HCEC 1CT (cell line): Measurements from ENCODE around the gene SLC6A13.
"Not testable (repeated sequence)": the region's sequence is repeated elsewhere in the genome, so short reads cannot be mapped to it uniquely, and the experiment has no call there.

ENCODE experiments used
- DNase-seq: peaks from one replicate; pipeline ENCODE4 v3.0.0-alpha.2; 2017

SLC6A13 gene

DNA sequence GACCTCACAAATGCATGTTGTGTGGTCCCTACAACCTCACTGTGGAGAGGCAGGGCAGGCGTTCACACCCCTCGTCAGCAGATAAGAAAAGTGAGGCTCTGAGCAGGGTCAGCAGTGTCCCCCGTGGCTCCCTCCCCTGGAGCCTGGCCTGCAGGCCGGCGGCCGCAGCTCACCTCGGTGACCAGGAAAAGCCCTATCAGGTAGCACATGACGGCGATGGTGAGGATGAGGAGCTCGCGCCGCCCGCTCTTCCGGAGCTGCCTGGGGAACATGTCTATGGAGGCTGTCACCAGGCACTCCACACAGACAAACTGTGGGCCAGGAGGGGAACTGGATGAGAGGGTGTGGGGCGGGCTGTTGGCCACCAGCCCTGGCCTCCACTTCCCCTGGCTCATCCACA, 66.7 kb downstream of the SLC6A13 start:
- DNase-seq: no peak

DNA sequence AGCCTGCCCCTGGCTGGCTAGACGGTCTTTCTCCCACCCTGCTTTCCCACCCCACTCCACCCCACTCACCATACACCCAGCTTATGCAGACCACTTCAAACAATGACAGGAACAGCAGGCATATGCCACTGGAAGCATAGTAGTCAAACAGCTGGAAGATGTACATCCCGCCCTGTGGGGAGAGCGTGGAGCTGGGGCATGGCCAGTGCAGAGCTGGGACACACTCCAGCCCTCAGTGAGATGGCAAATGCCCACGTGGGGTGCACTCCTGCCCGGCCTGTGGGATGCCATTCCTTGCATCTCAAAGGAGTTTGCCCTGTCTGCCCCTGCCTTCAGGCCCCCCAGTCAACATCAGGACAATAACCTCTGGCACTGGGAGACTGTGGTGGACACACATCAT, 67.5 kb downstream of the SLC6A13 start:
- no peak for DNase-seq

DNA sequence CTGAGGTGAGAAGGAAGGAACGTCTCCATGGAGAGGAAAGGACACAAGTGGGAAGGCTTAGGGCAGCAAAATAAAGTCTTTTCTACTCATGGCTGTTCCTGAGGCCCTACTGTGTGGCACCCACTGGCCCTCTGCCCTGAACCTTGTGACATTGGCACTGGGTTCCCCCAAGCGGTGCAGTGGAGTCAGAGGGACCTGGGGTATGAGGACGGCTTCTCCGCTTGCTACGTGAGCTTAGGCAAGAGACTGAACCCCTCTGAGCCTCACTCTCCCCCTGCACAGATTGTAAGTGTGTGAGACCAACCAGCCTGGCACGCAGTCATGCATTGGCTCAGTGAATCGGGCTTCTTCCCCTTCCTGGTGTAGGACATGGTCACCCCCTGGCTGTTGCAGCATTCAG, 68.4 kb downstream of the SLC6A13 start:
- no peak for DNase-seq

DNA sequence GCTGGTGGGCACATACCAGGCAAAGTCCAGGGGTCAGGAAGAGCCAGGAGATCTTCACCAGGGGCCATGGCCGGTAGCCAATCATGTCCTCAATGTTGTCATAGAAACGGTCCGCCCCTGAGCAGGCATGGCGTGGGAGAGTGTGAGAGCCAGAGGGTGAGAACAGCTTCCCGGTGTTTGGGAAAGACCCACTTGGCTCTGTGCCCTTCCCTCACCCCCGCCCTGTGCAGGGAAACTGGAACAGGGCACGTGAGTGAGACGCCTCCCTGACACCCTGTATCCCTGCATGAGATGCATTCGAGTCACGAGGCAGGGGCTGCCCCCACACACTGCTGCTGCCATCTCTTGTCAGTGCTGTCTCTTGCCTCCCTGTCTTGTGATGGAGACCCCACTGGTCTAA, 69.4 kb downstream of the SLC6A13 start:
- no peak for DNase-seq

DNA sequence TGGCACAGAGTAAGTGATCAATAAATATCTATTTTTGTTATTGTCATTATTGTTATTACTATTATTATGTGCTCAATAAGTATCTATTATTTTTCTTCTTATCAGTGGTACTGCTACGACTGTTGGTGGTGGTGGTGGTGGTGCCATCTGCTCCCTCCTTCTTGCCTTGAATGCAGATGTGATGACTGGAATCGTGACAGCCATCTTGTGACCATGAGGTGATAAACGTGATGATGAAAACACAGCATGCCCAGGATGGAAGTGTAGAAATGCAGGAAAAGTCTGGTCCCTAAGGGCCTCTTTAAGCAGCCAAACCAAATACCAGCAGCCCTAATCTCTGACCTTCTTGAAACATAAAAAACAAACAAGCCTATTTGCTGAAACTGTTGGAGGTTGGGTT, 71.1 kb downstream of the SLC6A13 start:
- no peak for DNase-seq

DNA sequence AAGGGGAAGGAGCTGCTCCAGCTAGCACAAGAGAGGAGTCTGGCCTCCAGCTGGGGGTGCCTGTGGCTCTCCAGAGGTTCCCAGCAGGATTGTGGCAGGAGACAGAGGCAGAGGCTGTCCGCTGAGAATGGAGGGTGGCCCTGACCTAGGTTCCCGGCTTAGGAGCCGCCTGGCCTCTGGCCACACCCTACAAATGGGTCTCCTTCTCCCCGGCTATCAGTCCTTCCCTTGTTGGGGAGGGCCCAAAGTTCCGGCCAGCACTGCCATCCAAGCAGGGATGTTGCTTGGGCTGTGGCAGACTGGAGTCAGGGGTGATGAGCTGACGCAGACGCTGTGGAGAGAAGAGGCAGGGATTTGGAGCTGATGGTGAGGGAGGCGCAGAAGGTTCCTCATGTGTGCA, 71.8 kb downstream of the SLC6A13 start:
- no peak for DNase-seq

DNA sequence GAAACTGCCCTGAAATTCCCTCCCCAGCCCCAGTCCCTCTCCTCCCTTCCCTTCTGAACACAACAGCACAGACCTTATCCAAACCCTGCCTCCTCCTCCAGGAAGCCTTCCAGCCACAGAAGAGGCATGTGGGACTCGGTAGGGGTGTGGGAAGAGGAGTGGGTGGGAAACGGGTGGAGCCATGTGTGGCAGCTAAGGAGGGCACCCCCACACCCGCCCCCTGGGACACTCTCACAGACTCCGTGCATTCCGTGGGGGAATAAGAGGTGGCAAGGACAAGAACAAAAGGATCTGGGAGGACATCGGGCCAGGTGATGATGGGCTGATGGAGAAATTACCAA, 73.0 kb downstream of the SLC6A13 start:
- no peak for DNase-seq

DNA sequence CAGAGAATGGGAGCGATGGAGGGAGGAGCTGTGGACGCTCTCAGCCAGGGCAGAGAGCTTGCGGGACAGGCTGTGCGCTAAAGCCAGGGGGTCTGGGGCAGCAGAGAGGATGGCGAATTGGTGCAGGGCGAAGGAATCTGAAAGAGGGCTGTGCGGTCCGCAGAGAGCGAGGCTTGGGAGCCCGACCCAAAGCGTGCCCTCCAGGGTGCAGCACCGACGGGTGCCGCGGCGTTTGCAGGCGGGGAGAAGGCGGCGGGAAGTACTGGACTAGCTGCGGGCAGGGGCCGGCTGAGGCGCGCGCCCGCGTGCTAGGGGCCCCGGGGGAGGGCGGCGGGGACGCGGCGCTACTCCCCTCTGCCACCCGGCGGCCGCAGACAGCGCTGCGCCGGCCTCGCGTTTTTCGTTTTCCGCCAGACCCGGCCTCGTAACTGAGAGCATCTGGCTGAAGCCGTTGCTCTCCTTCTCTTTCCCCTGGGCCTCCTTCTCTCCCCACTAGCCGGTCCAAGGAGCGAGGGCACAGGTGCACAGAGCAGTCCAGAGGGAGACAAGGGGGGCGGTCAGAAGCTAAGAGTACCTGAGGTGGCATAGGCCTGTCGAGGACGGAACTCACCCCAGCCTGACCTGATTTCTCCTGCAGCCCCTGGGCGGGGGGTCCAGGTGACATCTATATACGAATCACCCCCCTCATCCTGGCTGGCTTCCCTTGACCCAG, 73.6 kb downstream of the SLC6A13 start:
- peak; percentile 19 for DNase-seq

DNA sequence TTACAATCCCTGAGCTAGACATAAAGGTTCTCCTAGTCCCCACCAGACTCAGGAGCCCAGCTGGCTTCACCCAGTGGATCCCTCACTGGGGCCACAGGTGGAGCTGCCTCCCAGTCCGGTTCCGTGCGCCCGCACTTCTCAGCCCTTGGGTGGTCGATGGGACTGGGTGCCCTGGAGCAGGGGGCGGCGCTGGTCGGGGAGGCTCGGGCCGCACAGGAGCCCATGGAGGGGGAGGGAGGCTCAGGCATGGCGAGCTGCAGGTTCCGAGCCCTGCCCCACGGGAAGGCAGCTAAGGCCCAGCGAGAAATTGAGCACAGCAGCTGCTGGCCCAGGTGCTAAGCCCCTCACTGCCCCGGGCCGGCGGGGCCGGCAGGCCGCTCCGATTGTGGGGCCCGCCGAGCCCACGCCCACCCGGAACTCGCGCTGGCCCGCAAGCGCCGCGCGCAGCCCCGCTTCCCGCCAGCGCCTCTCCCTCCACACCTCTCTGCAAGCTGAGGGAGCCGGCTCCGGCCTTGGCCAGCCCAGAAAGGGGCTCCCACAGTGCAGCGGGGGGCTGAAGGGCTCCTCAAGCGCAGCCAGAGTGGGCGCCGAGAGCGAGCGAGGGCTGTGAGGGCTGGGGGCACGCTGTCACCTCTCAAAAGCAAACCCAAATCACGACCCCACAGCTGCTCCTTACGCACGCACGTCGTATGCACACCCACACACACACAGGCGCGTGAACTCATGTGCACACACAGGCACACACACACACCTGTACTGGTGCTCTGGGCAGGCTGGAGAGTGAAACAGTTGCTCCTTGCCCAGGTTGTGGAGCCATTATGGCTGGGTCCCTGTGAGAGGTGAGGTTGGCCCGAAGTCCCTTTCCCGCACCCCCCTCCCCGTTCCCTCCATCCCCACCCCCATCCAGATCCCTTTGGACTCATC, 74.4 kb downstream of the SLC6A13 start:
- DNase-seq: not testable (repeated sequence)

DNA sequence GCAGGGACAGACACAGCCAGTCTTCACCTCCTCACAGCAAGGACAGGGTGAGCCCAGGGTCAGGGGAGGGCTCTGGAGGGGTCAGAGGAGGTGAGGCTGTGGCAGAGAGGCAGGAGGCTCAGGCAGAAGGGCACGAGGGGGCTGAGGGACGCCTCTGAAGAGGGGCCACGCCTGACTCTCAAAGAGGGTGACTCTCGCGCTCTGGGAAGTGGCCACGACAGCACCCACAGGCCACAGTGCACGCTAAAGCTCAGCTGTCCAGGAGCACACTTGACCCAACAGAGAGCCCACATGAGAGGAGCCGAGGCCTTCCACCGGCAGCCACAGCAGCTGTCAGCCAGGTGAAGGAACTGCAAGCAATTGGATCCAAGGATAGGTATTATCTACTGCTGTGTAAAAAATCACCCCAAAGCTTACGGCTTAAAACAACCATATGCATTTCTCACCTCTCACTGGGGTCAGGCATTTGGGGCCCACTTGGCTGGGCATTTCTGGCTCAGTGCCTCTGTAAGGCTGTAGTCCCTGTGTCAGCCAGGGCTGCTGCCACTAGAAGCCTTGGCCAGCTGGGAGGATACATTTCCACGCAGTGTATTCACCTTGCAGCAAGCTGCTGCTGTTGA, 76.5 kb downstream of the SLC6A13 start:
- no peak for DNase-seq

DNA sequence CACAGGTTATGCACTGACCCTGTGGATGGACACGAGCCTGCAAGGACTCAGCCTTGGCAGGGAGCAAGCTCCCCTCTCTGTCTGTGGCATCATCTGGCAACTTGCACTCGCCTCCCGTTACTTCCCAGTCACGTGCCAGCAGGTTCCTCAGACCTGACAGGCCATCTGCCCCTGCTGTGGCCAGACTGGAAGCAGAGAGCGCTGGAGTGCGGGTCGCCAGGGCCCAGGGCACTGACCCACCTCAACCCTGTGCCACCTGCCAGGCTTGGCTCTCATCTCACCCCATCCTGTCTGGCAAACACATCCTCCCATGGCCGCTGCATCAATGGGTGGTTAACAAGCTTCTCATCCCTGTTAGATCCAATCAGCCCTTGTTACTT, 77.1 kb downstream of the SLC6A13 start:
- no peak for DNase-seq

DNA sequence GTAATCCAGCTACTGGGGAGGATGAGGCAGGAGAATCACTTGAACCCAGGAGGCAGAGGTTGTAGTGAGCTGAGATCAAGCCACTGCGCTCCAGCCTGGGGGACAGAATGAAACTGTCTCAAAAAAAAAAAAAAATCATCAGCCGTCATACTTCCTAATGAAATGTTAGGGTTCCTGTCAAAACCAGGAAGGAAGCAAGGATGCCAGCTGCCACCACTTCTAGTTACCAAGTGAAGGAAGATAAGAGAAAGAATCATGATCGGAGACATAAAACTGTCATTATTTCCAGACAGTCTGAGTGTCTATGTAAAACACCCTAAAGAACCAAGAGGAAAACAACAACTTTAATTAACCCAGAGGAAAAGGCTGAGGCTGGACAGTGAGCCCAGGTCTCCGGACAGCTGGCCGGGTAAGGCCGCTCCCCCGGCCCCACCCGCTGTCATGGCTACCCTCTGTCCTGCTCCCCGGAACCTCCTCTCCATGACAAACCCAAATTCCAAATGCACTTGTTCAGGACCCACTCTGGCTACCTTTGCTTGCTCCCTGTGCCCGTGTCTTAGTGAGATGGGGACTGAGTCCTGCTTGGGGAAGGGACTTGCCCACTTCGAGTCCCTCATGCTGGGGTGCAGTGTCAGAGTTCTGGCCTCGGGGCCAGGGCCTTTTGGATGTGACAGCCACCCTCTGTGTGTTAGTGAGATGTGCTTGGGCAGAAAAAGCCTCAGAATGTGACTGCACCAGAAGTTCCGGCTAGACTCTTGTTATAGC, 77.6 kb downstream of the SLC6A13 start:
- no peak for DNase-seq

DNA sequence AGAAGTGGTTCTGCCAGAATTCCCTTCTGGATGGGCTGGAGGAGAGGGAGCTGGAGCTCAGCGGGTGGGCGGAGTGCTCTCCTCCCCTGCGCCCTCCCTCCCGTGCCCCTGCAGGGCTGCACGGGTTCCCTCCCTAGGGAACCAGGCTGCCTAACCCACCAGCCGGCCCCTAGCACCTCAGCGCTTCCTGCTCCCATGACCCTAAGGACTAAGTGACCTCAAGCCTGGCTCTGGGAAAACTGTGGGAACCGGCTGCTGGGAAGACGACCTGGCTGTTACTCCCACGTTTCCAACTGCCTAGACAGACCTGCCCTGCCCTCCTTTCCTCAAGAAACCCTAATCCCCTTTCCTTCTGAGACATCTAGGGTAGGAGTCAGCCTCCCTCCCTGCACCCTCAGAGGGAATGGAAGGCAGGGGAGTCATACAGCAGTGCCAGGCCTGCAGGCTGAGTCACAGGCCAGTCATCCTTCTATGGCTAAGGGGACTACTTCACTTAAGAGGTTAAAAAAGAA, 80.2 kb downstream of the SLC6A13 start:
- peak; percentile 80 for DNase-seq

DNA sequence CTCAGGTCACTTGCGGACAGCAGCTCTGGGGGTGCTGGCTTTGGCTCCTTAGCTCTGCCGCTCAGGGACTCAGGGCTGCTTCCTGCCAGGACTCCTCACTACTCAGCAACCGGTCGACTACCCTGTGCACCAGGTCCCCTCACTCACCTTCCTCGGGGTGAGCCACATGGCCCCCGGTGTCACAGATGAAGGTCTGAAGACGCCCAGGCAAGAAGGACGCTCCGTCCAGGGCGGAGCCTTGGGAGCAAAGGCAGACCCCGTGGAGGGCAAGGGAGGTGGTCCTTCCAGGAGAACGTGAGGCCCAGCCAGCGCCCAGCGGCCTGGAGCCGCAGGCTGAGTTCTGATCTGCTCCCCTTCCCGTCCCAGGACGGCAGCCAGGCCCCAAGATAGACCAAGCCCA, 80.7 kb downstream of the SLC6A13 start:
- no peak for DNase-seq

DNA sequence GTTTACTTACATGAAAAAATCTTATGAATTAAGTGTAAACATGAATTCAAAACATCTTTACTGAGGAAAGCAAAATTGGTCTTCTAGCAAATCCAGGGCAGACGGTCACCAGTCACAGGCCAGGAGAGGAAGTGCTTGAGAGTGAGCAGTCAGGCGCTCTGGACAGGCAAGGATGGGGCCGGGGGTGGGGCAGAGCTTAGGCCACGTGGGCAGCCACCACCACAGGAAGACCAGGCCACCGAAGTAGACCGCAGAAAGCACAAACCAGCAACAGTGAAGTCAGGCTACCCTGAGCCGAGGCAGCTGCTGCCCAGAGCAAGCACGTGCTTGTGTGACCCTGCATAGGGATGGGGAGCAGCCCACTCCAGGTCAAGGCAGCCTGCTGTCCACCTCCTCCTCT, 82.2 kb downstream of the SLC6A13 start:
- no peak for DNase-seq

DNA sequence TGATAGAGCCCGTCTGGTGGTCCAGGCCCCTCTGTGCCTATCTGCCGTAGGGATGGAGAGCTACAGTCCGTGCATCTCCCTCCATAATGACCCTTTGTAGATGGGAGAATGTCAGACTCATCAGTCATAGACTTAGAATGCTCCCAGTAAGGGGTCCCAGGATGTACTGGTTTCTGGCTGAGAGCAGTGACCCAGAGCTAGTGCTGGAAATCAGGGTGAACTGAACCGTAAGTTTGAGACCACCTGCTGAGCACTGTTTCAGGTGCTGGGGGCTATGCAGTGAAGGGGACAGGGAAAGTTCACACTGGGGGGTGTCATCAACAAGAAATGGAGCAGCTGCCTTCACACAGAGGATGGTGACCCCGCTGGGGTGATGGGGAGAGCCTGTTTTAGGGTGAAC, 82.8 kb downstream of the SLC6A13 start:
- DNase-seq: no peak

DNA sequence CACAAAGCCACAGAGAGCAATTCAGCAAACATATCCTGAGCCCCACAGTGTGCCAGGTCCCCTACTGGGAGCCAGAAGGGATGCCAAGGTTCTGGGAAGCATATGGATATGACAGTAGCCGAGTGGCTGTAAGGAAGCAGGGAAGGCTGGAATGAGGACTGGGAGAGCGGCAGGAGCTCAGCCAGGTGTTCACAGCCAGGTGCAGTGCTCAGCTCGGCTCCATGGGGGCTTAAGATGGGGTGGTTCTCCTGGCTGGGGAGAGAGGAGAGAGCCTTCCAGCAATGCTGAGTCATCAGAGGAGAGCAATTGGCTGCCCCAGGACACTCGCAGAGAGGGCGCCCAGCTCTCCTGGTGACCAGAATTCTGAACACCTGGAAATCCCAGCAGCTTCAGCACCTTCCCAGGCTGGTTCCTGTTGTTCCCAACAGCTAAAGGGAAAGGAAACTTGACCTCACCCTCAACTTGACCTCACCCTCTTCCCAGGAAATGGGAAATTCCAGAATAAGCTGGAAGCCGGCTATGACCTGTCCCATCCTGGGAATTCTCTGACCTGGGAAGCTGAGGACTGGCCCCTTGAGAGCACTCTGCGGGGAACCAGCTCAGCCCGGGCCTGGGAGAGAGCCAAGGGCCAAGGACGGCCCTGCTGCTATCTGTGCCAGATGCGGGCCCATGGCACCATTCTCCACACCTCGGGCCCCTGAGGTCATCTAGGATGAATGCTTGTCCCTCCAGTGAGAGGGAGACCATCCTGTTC, 83.3 kb downstream of the SLC6A13 start:
- no peak for DNase-seq

DNA sequence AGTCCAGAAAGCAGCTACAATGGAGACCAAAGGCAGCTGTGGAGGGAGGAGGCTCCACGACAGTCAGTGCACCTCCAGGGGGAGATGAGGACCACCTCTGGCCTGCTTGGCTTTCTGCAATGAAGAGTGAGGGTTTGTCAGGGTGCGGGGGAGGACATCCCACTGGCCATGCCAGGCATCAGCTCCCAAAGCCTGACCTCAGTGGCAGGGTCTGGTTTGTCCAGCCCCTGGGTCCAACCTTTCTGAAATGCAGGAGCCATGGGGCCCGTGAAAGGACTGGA, 83.9 kb downstream of the SLC6A13 start:
- DNase-seq: no peak

DNA sequence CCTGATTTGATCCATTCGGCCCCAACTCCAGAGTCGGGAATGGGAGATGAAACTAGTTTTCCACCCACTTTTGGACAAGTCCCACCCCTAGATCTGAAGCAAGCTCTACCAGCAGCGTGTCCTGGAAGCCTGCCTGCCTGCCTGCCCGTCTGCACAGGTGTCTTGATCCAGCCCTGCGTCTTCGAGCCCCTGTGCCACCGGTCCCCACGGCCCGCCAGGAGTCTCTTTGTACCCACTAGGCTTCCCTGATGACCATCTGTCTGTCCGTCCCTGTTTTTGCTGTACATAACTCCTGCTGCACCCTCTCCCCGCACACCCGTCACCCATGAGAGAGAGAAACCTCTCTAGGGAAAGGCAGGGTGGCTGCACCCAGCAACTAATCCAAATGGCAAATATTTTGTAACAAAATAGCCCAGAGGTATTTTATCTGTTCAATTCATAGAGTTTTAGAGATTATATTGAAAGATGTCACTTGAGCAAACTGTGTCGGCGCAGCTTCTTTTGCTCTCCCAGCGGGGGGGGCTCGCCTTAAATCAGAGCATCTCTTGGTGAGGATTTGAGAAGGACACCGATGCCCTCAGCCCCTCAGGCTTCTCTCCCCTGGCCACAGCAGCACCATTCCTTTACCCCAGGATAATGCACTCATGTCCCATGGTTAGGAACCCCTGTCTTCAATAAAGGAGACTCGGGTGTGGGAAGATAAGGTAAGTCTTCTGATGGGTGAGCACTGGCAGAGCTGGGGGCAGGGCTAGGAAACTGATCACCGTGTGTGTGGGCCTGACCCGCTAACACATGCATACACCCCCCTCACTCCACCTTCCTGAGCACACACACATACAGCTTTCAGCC, 84.4 kb downstream of the SLC6A13 start:
- DNase-seq: no peak

DNA sequence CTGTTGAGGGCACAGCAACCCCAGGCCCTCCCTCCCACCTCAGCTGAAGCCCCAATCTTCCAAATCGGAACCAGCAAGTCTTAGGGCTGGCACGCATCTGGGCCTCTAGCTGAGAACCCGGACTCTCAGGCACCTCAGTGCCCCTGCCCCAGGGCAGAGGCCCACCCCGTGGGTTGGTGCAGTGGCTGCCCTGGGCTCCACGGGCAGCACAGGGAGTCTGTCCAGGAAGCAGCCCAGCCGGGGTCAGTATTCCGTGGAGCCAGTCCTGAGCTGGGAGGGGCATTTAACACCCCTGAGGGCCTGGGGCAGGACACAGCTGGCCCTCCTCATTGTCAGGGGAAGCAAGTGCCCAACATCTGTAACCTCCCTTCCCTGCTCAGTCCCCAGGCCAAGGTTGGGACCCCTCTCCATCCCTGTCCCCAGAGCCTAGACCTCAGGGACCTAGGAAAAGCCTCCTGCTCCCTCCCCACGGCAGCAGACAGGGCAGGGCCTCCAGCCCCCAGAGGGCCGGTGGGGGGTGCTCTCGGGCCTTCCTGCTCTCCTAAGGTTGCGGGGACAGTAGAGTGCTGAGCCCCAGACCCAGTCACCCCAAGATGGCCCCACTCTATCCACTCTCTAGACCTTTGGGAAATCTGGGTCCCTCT, 85.2 kb downstream of the SLC6A13 start:
- DNase-seq: no peak
